HG03460 (cell line): ENCODE results near the gene ADARB2.

ENCODE experiments used
- ATAC-seq: cut with Tn5 transposase; IDR thresholded peaks from one replicate; pipeline ENCODE4 v1.9.1; 2021; ENCODE audit not compliant: unreplicated experiment

ADARB2 gene

DNA sequence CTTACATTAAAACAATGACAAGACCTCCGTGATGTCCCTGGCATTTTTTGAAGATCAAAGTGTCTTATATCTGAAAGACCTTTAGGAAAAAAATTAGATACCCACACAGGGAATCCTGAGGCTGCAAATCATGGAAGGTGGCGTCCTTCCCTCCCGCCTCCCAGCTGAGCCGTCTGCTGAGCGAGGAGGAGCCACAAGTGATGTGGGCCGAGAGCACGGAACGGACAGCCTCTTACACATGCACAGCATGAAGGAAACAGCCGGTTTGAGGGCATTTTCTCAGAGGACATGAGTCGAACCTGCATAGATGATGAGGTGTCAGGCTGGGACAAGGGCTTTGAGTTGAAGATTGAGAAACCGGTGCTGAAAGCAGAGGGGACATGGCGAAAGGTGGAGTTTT, 163.3 kb downstream of the ADARB2 start:
- no peak for ATAC-seq

DNA sequence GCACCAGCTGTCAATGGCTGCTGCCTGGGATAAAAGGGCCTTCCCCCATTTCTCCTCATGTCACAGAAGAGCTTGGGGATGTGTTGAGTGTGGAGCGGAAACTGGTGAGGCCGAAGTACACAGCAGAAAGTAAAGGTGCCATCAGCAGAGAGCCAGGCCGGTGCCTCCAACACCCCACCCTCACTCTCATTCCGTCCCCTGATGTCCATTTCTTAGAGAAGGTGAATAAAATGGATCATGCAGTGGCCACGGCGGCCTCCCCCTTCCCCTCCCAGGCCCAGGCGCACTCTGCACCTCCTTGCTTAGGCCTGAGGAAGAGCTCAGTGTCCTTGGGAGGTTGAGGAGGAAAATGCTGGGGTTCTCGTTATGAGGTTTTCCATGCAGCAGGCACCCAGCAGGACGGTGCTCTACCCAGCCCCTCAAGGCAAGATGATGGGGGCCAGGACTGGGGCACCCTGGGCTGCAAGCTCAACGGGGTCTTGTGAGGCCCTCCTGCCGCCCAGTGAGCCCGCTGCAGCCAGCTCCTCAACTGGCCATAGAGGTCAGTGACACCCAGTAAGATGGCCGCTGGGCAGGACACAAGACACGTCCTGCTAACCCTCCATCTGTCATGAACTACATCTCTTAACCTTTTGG, 163.9 kb downstream of the ADARB2 start:
- no peak for ATAC-seq

- ATAC-seq = no peak
These were observed 164.6 kb downstream of the ADARB2 start for GRCh38 chr10:1572519-1573333.

GRCh38 chr10:1571587-1572237, 165.6 kb downstream of the ADARB2 start:
- ATAC-seq = no peak

DNA sequence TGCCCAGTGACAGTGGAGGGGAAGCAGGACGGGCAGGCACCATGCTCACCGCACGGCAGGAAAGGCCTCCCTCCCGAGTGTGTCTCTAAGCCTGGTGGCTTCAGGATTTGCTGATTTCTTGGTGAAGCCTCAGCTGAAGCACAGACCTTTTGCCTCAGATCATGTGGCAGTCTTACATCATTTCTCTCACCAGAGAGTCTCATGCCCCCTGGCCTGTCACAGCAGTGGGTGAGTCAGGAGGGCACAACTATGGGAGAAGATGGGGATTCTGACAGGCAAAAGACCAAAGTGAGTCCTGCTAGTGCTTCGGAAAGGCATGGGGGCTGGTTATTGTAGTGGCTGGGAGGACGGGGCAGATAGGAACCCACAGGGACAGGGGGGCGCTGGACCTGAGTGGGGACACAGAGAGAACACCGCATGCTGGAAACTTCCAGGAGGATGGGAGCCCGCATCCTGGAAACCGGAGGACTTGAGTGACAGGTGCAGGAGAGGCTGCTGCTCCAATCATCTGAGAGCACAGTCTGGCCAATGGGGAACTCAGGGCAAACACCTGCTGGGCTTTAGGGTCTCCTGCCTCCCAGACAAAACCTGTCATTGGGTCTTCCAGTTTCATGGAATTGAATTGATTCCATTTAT, 166.8 kb downstream of the ADARB2 start:
- no peak for ATAC-seq

DNA sequence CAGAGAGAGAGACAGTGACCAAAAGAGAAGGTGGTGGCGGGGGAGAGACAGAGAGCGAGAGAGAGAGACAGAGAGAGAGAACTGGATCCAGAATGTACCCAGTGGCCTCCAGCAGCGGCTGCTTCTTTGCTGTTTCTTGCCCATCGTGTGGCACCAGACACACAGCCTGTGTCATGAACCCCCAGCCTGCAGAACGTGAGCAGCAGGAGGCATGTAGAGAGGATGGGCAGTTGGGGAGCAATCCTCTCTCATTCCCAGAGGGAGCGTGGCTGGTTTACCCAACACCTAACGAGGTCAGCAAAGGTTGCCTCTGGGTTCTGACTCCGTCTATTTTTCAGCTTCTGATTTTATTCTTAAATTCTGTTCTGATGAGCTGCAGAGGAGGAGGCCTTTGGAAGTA, 168.1 kb downstream of the ADARB2 start:
- no peak for ATAC-seq

GRCh38 chr10:1567742-1568495, 169.4 kb downstream of the ADARB2 start:
- no peak for ATAC-seq

- ATAC-seq = no peak
These were observed 170.2 kb downstream of the ADARB2 start for GRCh38 chr10:1567152-1567551.

DNA sequence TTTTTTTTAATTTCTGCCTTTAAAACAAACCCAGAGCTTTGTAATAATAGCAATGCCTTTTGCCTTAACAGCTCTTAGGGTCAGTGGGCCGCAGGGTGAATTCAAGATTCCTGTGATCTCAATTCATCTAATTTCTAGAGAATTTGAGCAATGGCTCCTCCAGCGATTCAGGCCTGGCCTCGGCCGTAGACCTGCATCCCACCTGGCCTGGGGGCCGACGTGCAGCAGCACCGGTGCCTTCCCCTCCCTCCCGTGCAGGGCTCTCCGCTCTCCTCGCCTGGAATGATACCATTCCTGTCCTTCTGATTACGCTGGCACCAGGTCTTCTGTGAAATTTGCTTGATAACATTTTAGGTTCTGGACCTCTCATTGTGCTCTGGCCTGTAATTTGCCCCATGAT, 172.5 kb downstream of the ADARB2 start:
- no peak for ATAC-seq

DNA sequence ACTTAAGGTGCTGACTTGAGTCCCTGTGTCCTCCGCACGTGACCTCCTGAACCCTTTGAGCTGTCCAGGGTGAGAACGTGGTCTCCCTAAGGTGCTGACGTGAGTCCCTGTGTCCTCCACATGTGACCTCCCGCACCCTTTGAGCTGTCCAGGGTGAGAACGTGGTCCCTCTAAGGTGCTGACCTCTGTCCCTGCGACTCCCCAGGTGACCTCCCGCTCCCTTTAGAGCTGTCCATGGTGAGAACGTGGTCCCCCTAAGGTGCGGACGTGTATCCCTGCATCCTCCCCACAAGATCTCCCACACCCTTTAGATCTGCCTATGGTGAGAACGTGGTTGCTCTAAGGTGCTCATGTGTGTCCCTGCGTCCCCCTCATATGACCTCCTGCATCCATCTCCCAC, 174.3 kb downstream of the ADARB2 start:
- ATAC-seq = no peak

DNA sequence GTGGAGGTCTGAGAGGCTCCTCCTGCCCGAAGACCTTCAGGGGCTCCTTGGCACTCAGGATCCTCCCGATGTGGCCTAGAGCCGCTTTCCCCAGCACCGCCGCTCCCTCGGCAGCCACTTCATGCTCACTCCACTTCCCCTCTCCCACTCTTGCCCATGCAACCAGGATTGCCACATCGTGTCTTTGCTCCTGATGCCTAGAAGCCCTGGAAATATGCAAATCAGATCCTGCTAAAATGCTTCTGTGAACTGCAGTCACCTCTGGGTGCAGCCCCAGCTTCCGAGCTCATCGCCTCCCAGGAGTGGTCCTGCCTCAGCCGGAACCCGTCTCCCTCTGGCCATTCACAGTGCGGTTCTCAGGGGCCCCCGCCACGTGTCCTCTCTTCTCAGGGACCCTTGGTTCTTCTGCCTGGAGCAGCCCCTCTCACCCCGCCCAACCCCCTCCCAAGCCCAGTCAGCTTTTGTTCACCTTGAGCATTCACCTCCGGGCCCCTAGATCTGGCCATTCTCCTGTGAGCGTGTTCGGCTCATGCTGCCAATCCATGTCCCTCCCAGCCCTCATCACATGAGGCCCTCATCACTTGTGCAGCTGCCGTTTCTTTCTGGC, 175.5 kb downstream of the ADARB2 start:
- no peak for ATAC-seq

DNA sequence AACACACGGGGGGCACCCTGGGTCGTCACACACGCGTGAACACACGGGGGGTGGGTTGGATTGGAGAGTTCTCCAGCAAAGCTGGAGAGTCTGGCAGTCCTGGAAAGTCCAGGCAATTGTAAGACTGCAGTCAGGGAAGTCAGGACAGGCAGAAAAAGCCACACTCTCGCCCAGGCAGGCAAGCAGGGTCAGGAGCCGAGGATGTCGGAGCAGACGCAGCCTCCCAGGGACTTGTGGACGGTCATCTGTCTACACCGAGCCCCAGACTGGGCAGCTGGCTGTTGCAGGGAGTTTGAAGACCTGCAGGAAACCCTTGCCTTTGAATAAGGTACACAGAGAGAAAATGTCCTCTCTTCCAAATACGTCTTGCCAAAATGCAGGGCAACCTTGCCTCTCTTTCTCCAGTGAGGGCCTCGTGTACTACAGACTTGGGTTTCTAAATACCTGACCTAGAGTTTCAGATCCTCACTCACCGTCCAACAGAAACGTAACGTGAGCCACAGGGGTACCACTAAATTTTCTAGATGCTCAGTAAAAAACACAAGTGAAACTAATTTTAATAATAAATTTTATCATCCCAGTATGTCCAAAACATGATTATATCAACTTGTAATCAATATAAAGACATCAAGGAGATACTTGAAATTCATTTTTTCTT, 176.7 kb downstream of the ADARB2 start:
- no peak for ATAC-seq

GRCh38 chr10:1559761-1560160, 177.6 kb downstream of the ADARB2 start:
- no peak for ATAC-seq

- no peak for ATAC-seq
These were observed 178.0 kb downstream of the ADARB2 start for GRCh38 chr10:1559311-1559710.

DNA sequence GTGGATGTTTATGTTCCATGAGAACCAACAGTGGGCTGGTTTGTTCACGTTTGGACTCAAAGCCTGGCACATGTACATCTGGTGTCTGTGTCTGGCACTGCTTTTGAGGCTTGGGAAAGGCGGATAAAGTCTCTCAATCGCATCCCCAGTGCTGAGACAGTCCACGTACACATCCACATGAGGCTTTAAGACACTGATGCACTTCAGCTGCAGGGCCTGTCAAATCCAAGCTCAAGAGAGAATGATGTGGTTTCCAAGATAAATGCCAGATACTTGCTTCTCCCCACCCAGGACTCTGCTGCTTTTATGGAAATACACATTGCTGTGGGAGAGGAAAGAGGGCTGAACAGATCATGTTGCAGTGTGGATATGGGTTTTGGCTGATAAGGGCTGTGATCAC, 178.4 kb downstream of the ADARB2 start:
- ATAC-seq = no peak

GRCh38 chr10:1557081-1557480, 180.2 kb downstream of the ADARB2 start:
- no peak for ATAC-seq

DNA sequence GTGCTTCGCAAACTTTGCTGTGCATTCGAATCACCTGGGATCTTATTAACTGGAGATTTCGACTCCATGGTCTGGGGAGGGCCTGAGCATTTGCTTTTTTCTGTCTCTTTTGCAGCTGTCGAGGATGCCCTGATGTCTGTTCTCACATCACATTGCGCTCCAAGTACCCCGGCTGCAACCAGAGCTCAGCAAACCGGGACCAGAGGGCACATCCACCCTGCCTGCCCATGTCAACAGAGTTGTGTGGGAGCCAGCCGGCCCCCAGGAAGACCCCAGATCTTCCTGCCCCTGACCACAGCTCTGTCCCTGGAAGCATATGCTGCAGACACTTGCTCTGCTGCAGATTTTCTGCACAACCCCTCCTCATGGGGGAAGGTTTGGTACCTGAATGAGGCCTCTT, 180.8 kb downstream of the ADARB2 start:
- ATAC-seq = no peak

DNA sequence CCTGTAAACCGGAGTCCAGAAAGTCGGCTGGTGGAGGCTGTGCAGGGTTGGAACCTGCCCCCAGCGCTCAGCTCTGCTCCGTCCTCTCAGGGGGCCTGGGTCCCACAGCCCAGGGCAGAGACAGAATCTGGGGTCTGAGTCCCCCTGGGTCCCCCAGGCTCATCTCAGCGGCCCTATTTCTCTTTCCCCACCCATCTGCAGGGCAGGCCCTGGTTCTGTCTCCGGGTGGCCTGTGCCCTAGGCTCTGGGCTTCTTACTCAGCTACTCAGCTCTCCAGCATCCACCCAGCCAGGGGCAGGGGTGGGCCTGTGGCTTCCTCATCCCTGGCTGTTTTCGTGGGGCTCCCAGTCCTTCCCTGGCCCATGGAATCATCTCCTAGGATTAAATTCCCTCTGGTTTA, 183.4 kb downstream of the ADARB2 start:
- no peak for ATAC-seq

- ATAC-seq = no peak
These were observed 184.2 kb downstream of the ADARB2 start for GRCh38 chr10:1552881-1553670.
